ENCODE data around the gene PRKAR1B.

Gene PRKAR1B

GRCh38 chr7:676246-676971 is 50.7 kb downstream of the PRKAR1B start:
- H2AFZ ChIP-seq (ENCODE audit: low read length) = no peak overlapping the region
- H4K20me1 ChIP-seq (ENCODE audit: insufficient read depth, low read length) = no peaks in the 10 kb centered on the region
- TF ChIP-seq CTCF (IDR thresholded peaks at IDR 0.05; ENCODE audit: low read length) (no peak), EZH2 (IDR thresholded peaks at IDR 0.05; ENCODE audit: borderline replicate concordance, low read length) (no peak)
- H3F3A ChIP-seq (ENCODE audit: insufficient read depth, low read length) = no peaks in the 10 kb centered on the region
- H3K9me3 ChIP-seq (ENCODE audit: low read length) = no peaks in the 10 kb centered on the region
- H3K79me2 ChIP-seq (ENCODE audit: insufficient read depth, low read length) = no peaks in the 10 kb centered on the region
- no peak overlapping the region for H3K4me3 ChIP-seq (ENCODE audit: low read depth, low read length, poor library complexity, severe bottlenecking)
- H3K36me3 ChIP-seq (ENCODE audit: insufficient read depth, low read length) = peaks cover 40% of the 10 kb centered on the region
- H3K27me3 ChIP-seq (ENCODE audit: insufficient read depth, low read length) = no peaks in the 10 kb centered on the region
- no peaks in the 10 kb centered on the region for H3K9me2 ChIP-seq (ENCODE audit: low read depth, low read length)
- no peak overlapping the region for H3K9ac ChIP-seq (ENCODE audit: low read length)
- no peak overlapping the region for H3K27ac ChIP-seq (ENCODE audit: low read depth, low read length, poor library complexity, severe bottlenecking)
- H3K4me1 ChIP-seq (ENCODE audit: insufficient read depth, low read length, severe bottlenecking) = no peaks in the 10 kb centered on the region
- no peak overlapping the region for H3K4me2 ChIP-seq (ENCODE audit: low read length)

- Histone ChIP-seq H3K4me2 (ENCODE audit: low read length) (no peak overlapping the region), H3K9me2 (ENCODE audit: low read depth, low read length) (no peaks in the 10 kb centered on the region), H3K9me3 (ENCODE audit: low read length) (no peaks in the 10 kb centered on the region), H3K27me3 (ENCODE audit: insufficient read depth, low read length) (no peaks in the 10 kb centered on the region), H3K4me1 (ENCODE audit: insufficient read depth, low read length, severe bottlenecking) (no peaks in the 10 kb centered on the region), H3K79me2 (ENCODE audit: insufficient read depth, low read length) (no peaks in the 10 kb centered on the region), H3K9ac (ENCODE audit: low read length) (no peak overlapping the region), H3F3A (ENCODE audit: insufficient read depth, low read length) (no peaks in the 10 kb centered on the region), H3K4me3 (ENCODE audit: low read depth, low read length, poor library complexity, severe bottlenecking) (no peak overlapping the region), H3K36me3 (ENCODE audit: insufficient read depth, low read length) (peaks cover 31% of the 10 kb centered on the region), H2AFZ (ENCODE audit: low read length) (no peak overlapping the region), H4K20me1 (ENCODE audit: insufficient read depth, low read length) (no peaks in the 10 kb centered on the region), H3K27ac (ENCODE audit: low read depth, low read length, poor library complexity, severe bottlenecking) (no peak overlapping the region)
- TF ChIP-seq CTCF (IDR thresholded peaks at IDR 0.05; ENCODE audit: low read length) (no peak), EZH2 (IDR thresholded peaks at IDR 0.05; ENCODE audit: borderline replicate concordance, low read length) (no peak)
Measured at GRCh38 chr7:674454-675410, 52.3 kb downstream of the PRKAR1B start.

GRCh38 chr7:673681-674453 is 53.2 kb downstream of the PRKAR1B start:
- H4K20me1 ChIP-seq (ENCODE audit: insufficient read depth, low read length) = no peaks in the 10 kb centered on the region
- H3K9ac ChIP-seq (ENCODE audit: low read length) = no peak overlapping the region
- no peak overlapping the region for H2AFZ ChIP-seq (ENCODE audit: low read length)
- no peaks in the 10 kb centered on the region for H3K27me3 ChIP-seq (ENCODE audit: insufficient read depth, low read length)
- TF ChIP-seq EZH2 (IDR thresholded peaks at IDR 0.05; ENCODE audit: borderline replicate concordance, low read length) (no peak), CTCF (IDR thresholded peaks at IDR 0.05; ENCODE audit: low read length) (no peak)
- no peaks in the 10 kb centered on the region for H3F3A ChIP-seq (ENCODE audit: insufficient read depth, low read length)
- H3K4me3 ChIP-seq (ENCODE audit: low read depth, low read length, poor library complexity, severe bottlenecking) = no peak overlapping the region
- no peaks in the 10 kb centered on the region for H3K9me2 ChIP-seq (ENCODE audit: low read depth, low read length)
- no peaks in the 10 kb centered on the region for H3K9me3 ChIP-seq (ENCODE audit: low read length)
- no peak overlapping the region for H3K4me2 ChIP-seq (ENCODE audit: low read length)
- H3K27ac ChIP-seq (ENCODE audit: low read depth, low read length, poor library complexity, severe bottlenecking) = no peak overlapping the region
- H3K4me1 ChIP-seq (ENCODE audit: insufficient read depth, low read length, severe bottlenecking) = no peaks in the 10 kb centered on the region
- peaks cover 24% of the 10 kb centered on the region for H3K36me3 ChIP-seq (ENCODE audit: insufficient read depth, low read length)
- H3K79me2 ChIP-seq (ENCODE audit: insufficient read depth, low read length) = no peaks in the 10 kb centered on the region

Data from OCI-LY1 (cell line).